A673 (cell line): Measurements from ENCODE around the gene LINGO3. TPM values are rescaled to one million over a fixed set of nuclear protein-coding genes. Genes with fewer than 3 reads are reported as not detected.

Source experiments
- BruUV-seq: library from RNA; stranded (reverse); fragments of 400-500 nt; replicated peaks from 2 replicates; lab custom pipeline; 2021; lab: Mats Ljungman, UMichigan
- CTCF ChIA-PET: fragments of 300-600 bp; sonication (Branson Sonifier 250); formaldehyde crosslinking; loops from one replicate; lab custom pipeline; 2022; ENCODE audit warnings: antibody characterized with exemption; lab: Charles Lee
- POLR2A ChIA-PET: fragments of 300-600 bp; sonication (Branson Sonifier 250); formaldehyde crosslinking; loops from one replicate; lab custom pipeline; 2022; ENCODE audit warnings: antibody characterized with exemption; ENCODE audit not compliant: low non-redundant PET; lab: Charles Lee
- DNase-seq: peaks from one replicate; pipeline ENCODE4 v3.0.0-alpha.2; 2015; ENCODE audit warnings: low spot score
- H3K27ac ChIP-seq: fragments of 200-600 bp; sonication (generic); 2 replicates; pipeline ENCODE4 v1.5.1; 2016; ENCODE audit warnings: mixed run types, low read depth, mild to moderate bottlenecking, mixed read lengths, antibody characterized with exemption, low read length; ENCODE audit not compliant: poor library complexity, severe bottlenecking
- H3K27me3 ChIP-seq: fragments of 200-600 bp; sonication (generic); replicated peaks from 2 replicates; pipeline ENCODE4 v1.6.1; 2017; ENCODE audit warnings: mixed run types, low read depth, mild to moderate bottlenecking, mixed read lengths, antibody characterized with exemption, low read length; ENCODE audit not compliant: insufficient read depth, poor library complexity
- H3K36me3 ChIP-seq: fragments of 200-600 bp; sonication (generic); 2 replicates; pipeline ENCODE4 v1.6.1; 2016; ENCODE audit warnings: mixed run types, mild to moderate bottlenecking, mixed read lengths, antibody characterized with exemption, low read length; ENCODE audit not compliant: insufficient read depth, poor library complexity, severe bottlenecking
- H3K4me1 ChIP-seq: fragments of 200-600 bp; sonication (generic); 2 replicates; pipeline ENCODE4 v1.6.1; 2017; ENCODE audit warnings: mixed run types, mild to moderate bottlenecking, mixed read lengths, antibody characterized with exemption, low read length; ENCODE audit not compliant: insufficient read depth, poor library complexity, severe bottlenecking
- H3K4me3 ChIP-seq: fragments of 200-600 bp; sonication (generic); 2 replicates; pipeline ENCODE4 v1.5.1; 2016; ENCODE audit warnings: low read depth, mixed run types, mild to moderate bottlenecking, mixed read lengths, low read length; ENCODE audit not compliant: poor library complexity, severe bottlenecking
- H3K9me3 ChIP-seq: fragments of 200-600 bp; sonication (generic); 2 replicates; pipeline ENCODE4 v1.6.1; 2016; ENCODE audit warnings: mixed run types, low read depth, mild to moderate bottlenecking, mixed read lengths, antibody characterized with exemption, low read length; ENCODE audit not compliant: poor library complexity, severe bottlenecking
- EZH2 ChIP-seq: fragments of 200-600 bp; sonication (generic); IDR thresholded peaks from 2 replicates; pipeline ENCODE4 v1.6.1; 2017; ENCODE audit warnings: borderline replicate concordance, low read depth, mild to moderate bottlenecking, mixed read lengths, antibody characterized with exemption, low read length; ENCODE audit not compliant: poor library complexity, severe bottlenecking
- intact Hi-C: fragments of 100-400 bp; cut with micrococcal nuclease; formaldehyde crosslinking; loops from one replicate; pipeline ENCODE4 v1.10.0; 2022; ENCODE audit not compliant: unreplicated experiment
- total RNA-seq: library from RNA; stranded (reverse); gene quantifications from 2 replicates; pipeline ENCODE4 v1.2.3, GENCODE V29; 2021
- TF ChIP-seq, protein P1 (sequence below): fragments of 300-800, 200-600 bp; sonication (generic); conservative IDR thresholded peaks from 2 replicates; pipeline ENCODE4 v1.5.1; 2017; ENCODE audit warnings: low read depth, mild to moderate bottlenecking, antibody characterized with exemption, low read length, moderate library complexity, mixed read lengths

Gene LINGO3
- total RNA-seq, 1 experiment from 2014 or later = not detected

- CTCF ChIA-PET = no interaction called here
- Histone ChIP-seq H3K4me3 (no peak overlapping the region), H3K4me1 (no peaks in the 10 kb centered on the region), H3K9me3 (no peaks in the 10 kb centered on the region), H3K36me3 (peaks cover 5% of the 10 kb centered on the region), H3K27ac (no peak overlapping the region), H3K27me3 (no peaks in the 10 kb centered on the region)
- BruUV-seq = no TSS peak
- TF ChIP-seq EZH2 = no peak
- TF ChIP-seq, protein P1, sequence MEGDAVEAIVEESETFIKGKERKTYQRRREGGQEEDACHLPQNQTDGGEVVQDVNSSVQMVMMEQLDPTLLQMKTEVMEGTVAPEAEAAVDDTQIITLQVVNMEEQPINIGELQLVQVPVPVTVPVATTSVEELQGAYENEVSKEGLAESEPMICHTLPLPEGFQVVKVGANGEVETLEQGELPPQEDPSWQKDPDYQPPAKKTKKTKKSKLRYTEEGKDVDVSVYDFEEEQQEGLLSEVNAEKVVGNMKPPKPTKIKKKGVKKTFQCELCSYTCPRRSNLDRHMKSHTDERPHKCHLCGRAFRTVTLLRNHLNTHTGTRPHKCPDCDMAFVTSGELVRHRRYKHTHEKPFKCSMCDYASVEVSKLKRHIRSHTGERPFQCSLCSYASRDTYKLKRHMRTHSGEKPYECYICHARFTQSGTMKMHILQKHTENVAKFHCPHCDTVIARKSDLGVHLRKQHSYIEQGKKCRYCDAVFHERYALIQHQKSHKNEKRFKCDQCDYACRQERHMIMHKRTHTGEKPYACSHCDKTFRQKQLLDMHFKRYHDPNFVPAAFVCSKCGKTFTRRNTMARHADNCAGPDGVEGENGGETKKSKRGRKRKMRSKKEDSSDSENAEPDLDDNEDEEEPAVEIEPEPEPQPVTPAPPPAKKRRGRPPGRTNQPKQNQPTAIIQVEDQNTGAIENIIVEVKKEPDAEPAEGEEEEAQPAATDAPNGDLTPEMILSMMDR = no peak
- POLR2A ChIA-PET = no interaction called here
- intact Hi-C loops = no loop called here
- no peak for DNase-seq
These were observed 31.0 kb upstream of the LINGO3 start for GRCh38 chr19:2338751-2339643.

- no peaks in the 10 kb centered on the region for H3K9me3 ChIP-seq
- H3K36me3 ChIP-seq = peaks cover 5% of the 10 kb centered on the region
- no peak overlapping the region for H3K4me3 ChIP-seq
- TF ChIP-seq, protein P1 = no peak
- TF ChIP-seq EZH2 = no peak
- intact Hi-C loops = no loop called here
- ChIA-PET CTCF (no interaction called here), POLR2A (no interaction called here)
- no TSS peak for BruUV-seq
- no peaks in the 10 kb centered on the region for H3K4me1 ChIP-seq
- no peak overlapping the region for H3K27ac ChIP-seq
- H3K27me3 ChIP-seq = no peaks in the 10 kb centered on the region
- DNase-seq = no peak
These were observed 30.2 kb upstream of the LINGO3 start for GRCh38 chr19:2338055-2338615.

DNA sequence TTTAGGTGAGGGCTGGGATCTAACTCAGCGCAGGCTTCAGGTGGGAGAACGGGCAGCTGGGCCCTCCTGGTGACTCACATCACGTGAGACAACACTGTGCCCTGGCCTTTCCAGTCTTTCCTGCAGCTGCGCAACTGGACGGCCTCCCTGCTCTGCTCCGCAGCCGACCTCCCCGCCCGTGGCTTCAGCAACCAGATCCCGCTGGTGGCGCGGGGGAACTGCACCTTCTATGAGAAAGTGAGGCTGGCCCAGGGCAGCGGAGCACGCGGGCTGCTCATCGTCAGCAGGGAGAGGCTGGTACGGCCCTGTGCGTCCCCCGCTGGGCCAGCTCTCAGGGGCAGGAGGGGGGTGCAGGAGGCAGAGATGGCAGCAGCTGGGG is 29.4 kb upstream of the LINGO3 start:
- Histone ChIP-seq H3K27ac (no peak overlapping the region), H3K36me3 (peaks cover 5% of the 10 kb centered on the region)

More for the DNA sequence above, 29.4 kb upstream of the LINGO3 start:
- no peaks in the 10 kb centered on the region for H3K27me3 ChIP-seq
- CTCF ChIA-PET = no interaction called here
- DNase-seq = no peak
- H3K4me3 ChIP-seq = no peak overlapping the region
- POLR2A ChIA-PET = no interaction called here
- no peaks in the 10 kb centered on the region for H3K9me3 ChIP-seq
- BruUV-seq = no TSS peak
- TF ChIP-seq, protein P1 = no peak
- no peak for TF ChIP-seq EZH2
- intact Hi-C loops = no loop called here
- peaks cover 3% of the 10 kb centered on the region for H3K4me1 ChIP-seq
